Measurements from ENCODE around the gene B4GALNT3.

The B4GALNT3 gene

DNA sequence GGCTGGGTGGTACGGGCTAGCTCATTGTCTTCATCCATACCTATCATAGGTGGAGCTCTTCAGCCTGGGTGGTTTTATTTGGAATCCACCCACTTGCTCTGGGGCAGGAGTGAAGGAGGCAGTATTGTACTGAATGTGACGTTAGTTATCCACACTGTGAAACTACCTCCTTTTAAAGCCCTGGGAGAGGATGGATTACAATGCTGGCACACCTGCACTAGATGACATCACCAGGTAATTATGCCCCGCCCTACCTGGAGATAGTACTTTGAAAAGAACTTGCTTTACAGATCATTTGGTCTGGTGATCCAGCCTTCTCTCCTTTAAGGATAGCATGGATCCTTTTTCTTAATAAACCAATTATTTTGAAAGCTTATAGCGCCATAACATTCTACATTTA lies 78.0 kb downstream of the B4GALNT3 start:
- Histone ChIP-seq H2BK12ac (ENCODE audit: low read length in 2 of 2) (no peak overlapping the region), H2AK5ac (ENCODE audit: low read length, severe bottlenecking) (no peak overlapping the region), H3K4me2 (ENCODE audit: low read length, poor library complexity, severe bottlenecking) (no peak overlapping the region), H3K27ac (ENCODE audit: low read length, poor library complexity, severe bottlenecking) (no peak overlapping the region), H3K9me3 (ENCODE audit: control insufficient read depth, low read length) (no peaks in the 10 kb centered on the region), H2BK5ac (ENCODE audit: low read depth, low read length, poor library complexity, severe bottlenecking) (no peak overlapping the region), H3K18ac (ENCODE audit: low read depth in 1 of 2, low read length in 2 of 2) (no peak overlapping the region), H2AFZ (ENCODE audit: low read depth, low read length) (no peak overlapping the region), H3K4ac (ENCODE audit: low read depth in 1 of 2, low read length in 2 of 2) (no peak overlapping the region), H3K79me1 (replicated peaks; ENCODE audit: low read length, poor library complexity, severe bottlenecking) (no peaks in the 10 kb centered on the region), H4K8ac (ENCODE audit: low read length) (no peak overlapping the region), H3K9ac (ENCODE audit: low read length) (no peak overlapping the region), H2BK120ac (ENCODE audit: low read depth, low read length) (no peak overlapping the region), H3K14ac (ENCODE audit: low read length in 2 of 2) (no peak overlapping the region), H3K4me3 (ENCODE audit: insufficient read depth in 1 of 2, low read depth in 1 of 2, low read length in 2 of 2) (no peak overlapping the region), H3K36me3 (ENCODE audit: control insufficient read depth in 1 of 2, insufficient read depth in 2 of 2, low read depth in 1 of 2, low read length in 2 of 2) (no peaks in the 10 kb centered on the region), H4K91ac (ENCODE audit: low read length) (no peak overlapping the region), H3K27me3 (ENCODE audit: control insufficient read depth in 1 of 2, insufficient read depth in 1 of 2, low read length in 2 of 2) (peaks cover 6 to 13% of the 10 kb centered on the region in 2 experiments), H3K23ac (ENCODE audit: low read length in 2 of 2) (no peak overlapping the region), H3K4me1 (ENCODE audit: control insufficient read depth, insufficient read depth, low read depth, low read length) (peaks cover 5% of the 10 kb centered on the region), H2BK15ac (ENCODE audit: low read depth, poor library complexity, severe bottlenecking) (no peak overlapping the region)
- WGBS: 88% methylated on average over 1 of the region's 4 CpGs
- DNase-seq: no peak

DNA sequence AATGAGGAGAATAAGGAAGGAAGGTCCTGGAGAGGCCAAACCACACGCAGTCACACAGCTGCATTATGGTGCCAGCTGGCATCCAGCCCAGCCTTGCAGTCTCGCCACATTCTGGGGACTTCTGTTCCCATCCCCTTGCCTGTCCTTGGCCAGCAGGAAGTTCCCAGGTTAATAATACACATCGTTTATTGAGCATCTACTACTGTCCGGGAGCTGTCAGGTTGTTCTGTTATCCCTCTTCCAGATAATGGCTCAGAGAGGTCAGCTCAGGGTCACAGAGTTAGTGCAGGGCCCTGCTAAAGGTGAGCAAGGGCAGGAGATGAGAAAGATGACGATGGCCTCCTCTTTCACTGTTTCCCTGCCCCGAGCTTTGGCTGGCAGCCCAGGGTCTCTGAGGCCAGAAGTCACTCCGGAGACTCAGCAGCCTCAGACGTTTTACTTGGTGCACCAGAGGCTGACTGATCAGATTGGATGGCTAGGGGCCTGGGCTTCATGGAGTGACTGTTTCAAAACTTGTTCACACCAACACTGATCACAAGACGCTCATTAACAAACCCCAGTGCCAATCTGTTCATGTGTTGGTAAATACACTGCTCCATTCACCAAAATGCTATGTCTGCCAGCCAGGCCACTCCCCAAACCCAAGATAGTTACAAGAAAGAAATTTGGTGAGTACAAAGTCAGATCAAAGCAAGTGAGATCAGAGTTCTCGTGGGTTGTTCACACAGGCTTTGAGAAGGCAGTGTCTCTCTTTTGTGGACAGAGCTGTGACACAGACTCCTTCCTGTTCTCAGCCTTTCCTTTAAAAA lies 79.2 kb downstream of the B4GALNT3 start:
- 75% methylated on average over 10 of the region's 10 CpGs for WGBS
- H3K9ac ChIP-seq (ENCODE audit: low read length): peak overlapping the region; percentile 1
- no peaks in the 10 kb centered on the region for H3K79me1 ChIP-seq (replicated peaks; ENCODE audit: low read length, poor library complexity, severe bottlenecking)

DNA sequence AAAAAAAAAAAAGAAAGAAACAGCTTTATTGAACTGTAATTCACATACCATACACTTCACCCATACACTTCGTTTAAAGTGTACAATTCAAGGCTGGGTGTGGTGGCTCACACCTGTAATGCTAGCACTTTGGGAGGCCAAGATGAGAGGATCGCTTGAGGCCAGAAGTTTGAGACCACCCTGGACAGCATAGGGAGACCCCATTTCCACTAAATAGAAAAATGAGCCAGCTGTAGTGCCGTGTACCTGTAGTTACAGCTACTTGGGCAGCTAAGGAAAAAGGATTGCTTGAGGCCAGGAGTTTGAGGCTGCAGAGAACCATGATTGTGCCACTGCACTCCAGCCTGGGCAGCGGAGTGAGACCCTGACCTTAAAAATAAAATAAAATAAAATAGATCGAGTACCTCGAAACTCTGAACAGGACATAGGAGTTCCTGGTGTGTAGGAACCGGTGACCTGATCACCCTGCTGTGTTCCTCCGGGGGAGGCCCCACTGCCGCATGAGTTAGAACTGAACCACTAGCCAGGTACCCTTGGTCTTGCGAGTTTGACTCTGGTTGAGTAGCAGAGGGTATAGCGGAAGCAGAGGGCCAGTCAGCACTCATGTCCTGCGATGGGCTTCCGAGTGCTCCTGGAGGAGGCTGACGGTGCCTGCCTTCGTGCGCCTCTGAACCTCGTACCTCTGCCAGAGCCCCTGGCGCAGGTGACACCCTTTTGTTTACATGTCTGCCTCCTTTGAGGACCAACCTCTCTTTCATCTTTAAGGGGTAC lies 80.0 kb downstream of the B4GALNT3 start:
- DNase-seq: no peak
- Histone ChIP-seq H4K91ac (ENCODE audit: low read length) (no peak overlapping the region), H3K36me3 (ENCODE audit: control insufficient read depth in 1 of 2, insufficient read depth in 2 of 2, low read depth in 1 of 2, low read length in 2 of 2) (no peaks in the 10 kb centered on the region), H2BK120ac (ENCODE audit: low read depth, low read length) (no peak overlapping the region), H2BK12ac (ENCODE audit: low read length in 2 of 2) (peak overlapping the region in 1 of 2 experiments; percentile 74), H2AFZ (ENCODE audit: low read depth, low read length) (no peak overlapping the region), H2BK5ac (ENCODE audit: low read depth, low read length, poor library complexity, severe bottlenecking) (no peak overlapping the region), H2BK15ac (ENCODE audit: low read depth, poor library complexity, severe bottlenecking) (no peak overlapping the region), H3K14ac (ENCODE audit: low read length in 2 of 2) (no peak overlapping the region), H3K4me3 (ENCODE audit: insufficient read depth in 1 of 2, low read depth in 1 of 2, low read length in 2 of 2) (no peak overlapping the region), H3K27me3 (ENCODE audit: control insufficient read depth in 1 of 2, insufficient read depth in 1 of 2, low read length in 2 of 2) (peaks cover 8 to 19% of the 10 kb centered on the region in 2 experiments), H3K9ac (ENCODE audit: low read length) (peak overlapping the region; percentile 1), H4K8ac (ENCODE audit: low read length) (no peak overlapping the region), H2AK5ac (ENCODE audit: low read length, severe bottlenecking) (no peak overlapping the region), H3K18ac (ENCODE audit: low read depth in 1 of 2, low read length in 2 of 2) (peak overlapping the region in 1 of 2 experiments; percentile 22), H3K4me1 (ENCODE audit: control insufficient read depth, insufficient read depth, low read depth, low read length) (peaks cover 5% of the 10 kb centered on the region), H3K27ac (ENCODE audit: low read length, poor library complexity, severe bottlenecking) (no peak overlapping the region), H3K79me1 (replicated peaks; ENCODE audit: low read length, poor library complexity, severe bottlenecking) (no peaks in the 10 kb centered on the region), H3K4me2 (ENCODE audit: low read length, poor library complexity, severe bottlenecking) (no peak overlapping the region), H3K23ac (ENCODE audit: low read length in 2 of 2) (no peak overlapping the region), H3K9me3 (ENCODE audit: control insufficient read depth, low read length) (no peaks in the 10 kb centered on the region), H3K4ac (ENCODE audit: low read depth in 1 of 2, low read length in 2 of 2) (no peak overlapping the region)
- 94% methylated on average over 18 of the region's 18 CpGs for WGBS

More for the DNA sequence above, 79.2 kb downstream of the B4GALNT3 start:
- Histone ChIP-seq H2AK5ac (ENCODE audit: low read length, severe bottlenecking) (no peak overlapping the region), H3K4me3 (ENCODE audit: insufficient read depth in 1 of 2, low read depth in 1 of 2, low read length in 2 of 2) (no peak overlapping the region), H2AFZ (ENCODE audit: low read depth, low read length) (no peak overlapping the region), H3K4me2 (ENCODE audit: low read length, poor library complexity, severe bottlenecking) (no peak overlapping the region), H2BK5ac (ENCODE audit: low read depth, low read length, poor library complexity, severe bottlenecking) (no peak overlapping the region), H3K4me1 (ENCODE audit: control insufficient read depth, insufficient read depth, low read depth, low read length) (peaks cover 5% of the 10 kb centered on the region), H4K91ac (ENCODE audit: low read length) (no peak overlapping the region), H4K8ac (ENCODE audit: low read length) (no peak overlapping the region), H3K4ac (ENCODE audit: low read depth in 1 of 2, low read length in 2 of 2) (peak overlapping the region in 1 of 2 experiments; percentile 76), H2BK120ac (ENCODE audit: low read depth, low read length) (no peak overlapping the region), H3K14ac (ENCODE audit: low read length in 2 of 2) (no peak overlapping the region), H2BK12ac (ENCODE audit: low read length in 2 of 2) (no peak overlapping the region), H3K18ac (ENCODE audit: low read depth in 1 of 2, low read length in 2 of 2) (no peak overlapping the region), H3K23ac (ENCODE audit: low read length in 2 of 2) (no peak overlapping the region), H2BK15ac (ENCODE audit: low read depth, poor library complexity, severe bottlenecking) (no peak overlapping the region), H3K27ac (ENCODE audit: low read length, poor library complexity, severe bottlenecking) (no peak overlapping the region), H3K9me3 (ENCODE audit: control insufficient read depth, low read length) (no peaks in the 10 kb centered on the region), H3K27me3 (ENCODE audit: control insufficient read depth in 1 of 2, insufficient read depth in 1 of 2, low read length in 2 of 2) (peaks cover 6 to 13% of the 10 kb centered on the region in 2 experiments), H3K36me3 (ENCODE audit: control insufficient read depth in 1 of 2, insufficient read depth in 2 of 2, low read depth in 1 of 2, low read length in 2 of 2) (no peaks in the 10 kb centered on the region)
- DNase-seq: peak; percentile 76

DNA sequence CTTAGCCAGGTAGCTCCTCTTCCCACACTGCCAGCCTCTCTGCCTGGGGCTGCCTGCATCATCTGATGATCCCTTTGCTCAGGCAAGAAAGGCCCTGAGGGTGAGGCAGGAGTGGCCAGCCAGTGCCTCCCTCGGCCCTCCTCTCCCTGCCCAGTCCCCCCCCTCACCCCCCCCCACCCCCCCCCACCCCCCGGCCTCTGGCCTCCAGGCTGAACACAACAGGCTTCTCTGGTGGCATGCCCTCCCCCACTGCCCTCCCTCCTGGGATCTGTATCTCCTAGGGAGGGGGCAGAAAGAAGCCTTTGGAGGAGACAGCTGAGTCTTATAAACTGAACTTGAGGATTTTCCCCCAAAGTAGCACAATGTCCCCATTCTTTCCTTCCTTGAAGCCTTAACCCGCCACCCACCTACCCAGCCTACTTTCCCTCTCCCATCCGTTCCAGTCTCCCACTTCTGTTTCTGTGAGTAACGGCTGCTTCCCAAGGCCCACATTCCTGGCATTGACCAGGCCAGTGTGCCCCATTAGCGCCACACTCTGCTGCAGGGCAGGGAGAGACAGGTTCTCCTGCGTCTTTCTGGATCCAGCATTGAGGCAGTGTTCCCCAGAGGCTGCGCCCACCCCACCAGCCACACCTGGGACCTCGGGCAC lies 82.1 kb downstream of the B4GALNT3 start:
- no peak overlapping the region for H4K91ac ChIP-seq (ENCODE audit: low read length)
- H3K9me3 ChIP-seq (ENCODE audit: control insufficient read depth, low read length): no peaks in the 10 kb centered on the region
- peaks cover 8% of the 10 kb centered on the region for H3K4me1 ChIP-seq (ENCODE audit: control insufficient read depth, insufficient read depth, low read depth, low read length)
- 76% methylated on average over 7 of the region's 9 CpGs for WGBS
- peak overlapping the region in 1 of 2 experiments; percentile 77 for H3K14ac ChIP-seq (ENCODE audit: low read length in 2 of 2)
- no peak overlapping the region for H3K4me3 ChIP-seq (ENCODE audit: insufficient read depth in 1 of 2, low read depth in 1 of 2, low read length in 2 of 2)
- no peak overlapping the region for H2AK5ac ChIP-seq (ENCODE audit: low read length, severe bottlenecking)
- H3K4ac ChIP-seq (ENCODE audit: low read depth in 1 of 2, low read length in 2 of 2): no peak overlapping the region
- no peak overlapping the region for H3K18ac ChIP-seq (ENCODE audit: low read depth in 1 of 2, low read length in 2 of 2)
- no peak overlapping the region for H2BK15ac ChIP-seq (ENCODE audit: low read depth, poor library complexity, severe bottlenecking)
- no peak overlapping the region for H2BK120ac ChIP-seq (ENCODE audit: low read depth, low read length)
- H2BK12ac ChIP-seq (ENCODE audit: low read length in 2 of 2): no peak overlapping the region
- no peaks in the 10 kb centered on the region for H3K79me1 ChIP-seq (replicated peaks; ENCODE audit: low read length, poor library complexity, severe bottlenecking)
- H3K23ac ChIP-seq (ENCODE audit: low read length in 2 of 2): no peak overlapping the region
- no peak overlapping the region for H3K9ac ChIP-seq (ENCODE audit: low read length)
- no peak overlapping the region for H3K4me2 ChIP-seq (ENCODE audit: low read length, poor library complexity, severe bottlenecking)
- no peak overlapping the region for H2AFZ ChIP-seq (ENCODE audit: low read depth, low read length)
- no peak overlapping the region for H2BK5ac ChIP-seq (ENCODE audit: low read depth, low read length, poor library complexity, severe bottlenecking)
- peaks cover 16 to 29% of the 10 kb centered on the region in 2 experiments for H3K27me3 ChIP-seq (ENCODE audit: control insufficient read depth in 1 of 2, insufficient read depth in 1 of 2, low read length in 2 of 2)
- H3K36me3 ChIP-seq (ENCODE audit: control insufficient read depth in 1 of 2, insufficient read depth in 2 of 2, low read depth in 1 of 2, low read length in 2 of 2): no peaks in the 10 kb centered on the region
- DNase-seq: no peak
- no peak overlapping the region for H4K8ac ChIP-seq (ENCODE audit: low read length)
- H3K27ac ChIP-seq (ENCODE audit: low read length, poor library complexity, severe bottlenecking): no peak overlapping the region

Measured in mesenchymal stem cell (in vitro differentiated cells and primary cell).